Measurements from ENCODE around the gene PRMT9. TPM values are rescaled to one million over a fixed set of nuclear protein-coding genes. Genes with fewer than 3 reads are reported as not detected.

The PRMT9 gene
- total RNA-seq, 2 donors from 2014 or later, result 4.9 to 6.4 TPM

DNA sequence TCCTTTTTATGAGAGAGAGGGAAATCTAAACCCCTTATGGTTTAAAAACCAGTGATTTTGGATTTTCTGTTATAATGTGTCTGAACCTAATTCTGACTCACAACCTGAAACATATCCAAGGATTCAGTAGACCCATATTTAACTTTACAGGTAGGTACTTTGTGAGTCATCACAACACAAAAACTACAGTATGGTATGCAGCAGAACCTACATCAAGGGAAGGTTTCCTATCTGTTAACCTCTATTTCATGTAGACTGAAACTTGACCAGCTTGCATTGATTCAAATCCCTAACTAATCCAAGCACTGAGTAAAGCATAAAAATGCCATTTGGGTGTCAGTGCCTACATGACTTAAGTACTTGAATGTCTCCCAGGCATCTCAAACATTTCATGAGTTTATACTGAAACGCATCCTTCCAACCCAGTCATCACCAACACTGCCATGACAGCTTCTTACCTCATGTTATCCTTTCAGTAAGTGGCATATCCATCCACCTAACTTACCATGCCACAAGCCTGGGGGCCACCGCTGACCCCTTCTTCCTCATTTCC is 43.6 kb upstream of the PRMT9 start:
- TF ChIP-seq, protein P1, sequence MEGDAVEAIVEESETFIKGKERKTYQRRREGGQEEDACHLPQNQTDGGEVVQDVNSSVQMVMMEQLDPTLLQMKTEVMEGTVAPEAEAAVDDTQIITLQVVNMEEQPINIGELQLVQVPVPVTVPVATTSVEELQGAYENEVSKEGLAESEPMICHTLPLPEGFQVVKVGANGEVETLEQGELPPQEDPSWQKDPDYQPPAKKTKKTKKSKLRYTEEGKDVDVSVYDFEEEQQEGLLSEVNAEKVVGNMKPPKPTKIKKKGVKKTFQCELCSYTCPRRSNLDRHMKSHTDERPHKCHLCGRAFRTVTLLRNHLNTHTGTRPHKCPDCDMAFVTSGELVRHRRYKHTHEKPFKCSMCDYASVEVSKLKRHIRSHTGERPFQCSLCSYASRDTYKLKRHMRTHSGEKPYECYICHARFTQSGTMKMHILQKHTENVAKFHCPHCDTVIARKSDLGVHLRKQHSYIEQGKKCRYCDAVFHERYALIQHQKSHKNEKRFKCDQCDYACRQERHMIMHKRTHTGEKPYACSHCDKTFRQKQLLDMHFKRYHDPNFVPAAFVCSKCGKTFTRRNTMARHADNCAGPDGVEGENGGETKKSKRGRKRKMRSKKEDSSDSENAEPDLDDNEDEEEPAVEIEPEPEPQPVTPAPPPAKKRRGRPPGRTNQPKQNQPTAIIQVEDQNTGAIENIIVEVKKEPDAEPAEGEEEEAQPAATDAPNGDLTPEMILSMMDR (IDR thresholded peaks at IDR 0.05), result no peak
- no peak overlapping the region for H3K9ac ChIP-seq (ENCODE audit: low read depth in 2 of 2, low read length in 2 of 2)
- DNase-seq, result no peak
- no peak overlapping the region for H3K27ac ChIP-seq
- no peaks in the 10 kb centered on the region for H3K27me3 ChIP-seq
- no peak overlapping the region for H3K4me3 ChIP-seq
- intact Hi-C loops (cut with DNase I), result no loop called here
- H3K36me3 ChIP-seq, result no peaks in the 10 kb centered on the region
- H3K9me3 ChIP-seq, result no peaks in the 10 kb centered on the region
- no peaks in the 10 kb centered on the region for H3K4me1 ChIP-seq

GRCh38 chr4:147725673-147726072 is 41.7 kb upstream of the PRMT9 start:
- no peaks in the 10 kb centered on the region for H3K9me3 ChIP-seq
- H3K27me3 ChIP-seq, result no peaks in the 10 kb centered on the region
- H3K4me1 ChIP-seq, result no peaks in the 10 kb centered on the region
- no peak overlapping the region for H3K9ac ChIP-seq (ENCODE audit: low read depth in 2 of 2, low read length in 2 of 2)
- H3K4me3 ChIP-seq, result no peak overlapping the region
- no peaks in the 10 kb centered on the region for H3K36me3 ChIP-seq
- no peak overlapping the region for H3K27ac ChIP-seq
- TF ChIP-seq, protein P1 (IDR thresholded peaks at IDR 0.05), result no peak
- no peak for DNase-seq
- intact Hi-C loops (cut with DNase I), result no loop called here

DNA sequence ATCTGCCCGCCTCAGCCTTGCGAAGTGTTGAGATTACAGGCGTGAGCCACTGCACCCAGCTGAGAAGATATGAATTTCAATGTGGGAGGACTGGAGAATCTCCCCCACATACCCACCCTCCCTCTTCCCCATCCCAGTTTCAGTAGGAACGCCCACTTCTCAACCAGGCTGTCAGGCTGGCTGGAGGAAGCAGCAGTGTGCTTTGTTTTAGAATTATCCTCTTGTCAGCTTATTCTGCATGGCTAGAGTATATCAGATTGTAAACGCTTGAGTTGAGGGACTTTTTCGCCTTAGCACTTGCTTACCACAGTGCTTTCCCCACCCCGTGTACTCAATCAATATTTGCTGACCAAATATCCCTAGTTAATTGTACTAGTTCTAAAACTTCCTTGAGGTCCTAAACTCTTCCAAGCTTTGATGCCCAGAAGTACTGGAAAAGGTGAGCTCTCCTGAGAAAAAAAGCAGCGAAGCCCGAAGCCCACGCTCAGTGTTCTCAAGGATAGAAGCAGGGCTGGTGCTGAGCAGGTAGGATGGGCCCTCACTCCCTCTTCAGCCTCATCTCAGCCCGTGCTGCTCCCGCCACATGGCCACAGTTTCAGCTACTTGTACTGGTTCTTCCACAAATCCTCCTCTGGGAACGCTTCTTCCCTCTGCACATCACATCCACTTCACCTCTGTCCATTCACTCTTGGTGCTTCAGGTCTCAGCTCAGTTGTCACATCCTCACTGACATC is 40.7 kb upstream of the PRMT9 start:
- Histone ChIP-seq H3K27ac (no peak overlapping the region), H3K27me3 (no peaks in the 10 kb centered on the region), H3K36me3 (no peaks in the 10 kb centered on the region), H3K9ac (ENCODE audit: low read depth in 2 of 2, low read length in 2 of 2) (no peak overlapping the region), H3K4me1 (no peaks in the 10 kb centered on the region), H3K9me3 (no peaks in the 10 kb centered on the region), H3K4me3 (no peak overlapping the region)
- TF ChIP-seq, protein P1 (IDR thresholded peaks at IDR 0.05), result no peak
- DNase-seq, result no peak
- intact Hi-C loops (cut with DNase I), result no loop called here

- Histone ChIP-seq H3K9me3 (no peaks in the 10 kb centered on the region), H3K27ac (no peak overlapping the region), H3K27me3 (no peaks in the 10 kb centered on the region), H3K4me3 (no peak overlapping the region), H3K4me1 (no peaks in the 10 kb centered on the region), H3K9ac (ENCODE audit: low read depth in 2 of 2, low read length in 2 of 2) (no peak overlapping the region), H3K36me3 (no peaks in the 10 kb centered on the region)
- TF ChIP-seq, protein P1 (IDR thresholded peaks at IDR 0.05), result no peak
- DNase-seq, result peak; percentile 34
- intact Hi-C loops (cut with DNase I), result no loop called here
Observed at GRCh38 chr4:147723326-147723725, 39.4 kb upstream of the PRMT9 start.

- H3K4me1 ChIP-seq, result no peaks in the 10 kb centered on the region
- H3K36me3 ChIP-seq, result no peaks in the 10 kb centered on the region
- H3K27ac ChIP-seq, result no peak overlapping the region
- no peak for DNase-seq
- H3K9ac ChIP-seq (ENCODE audit: low read depth in 2 of 2, low read length in 2 of 2), result no peak overlapping the region
- H3K4me3 ChIP-seq, result no peak overlapping the region
- H3K9me3 ChIP-seq, result no peaks in the 10 kb centered on the region
- H3K27me3 ChIP-seq, result no peaks in the 10 kb centered on the region
- intact Hi-C loops (cut with DNase I), result no loop called here
- TF ChIP-seq, protein P1 (IDR thresholded peaks at IDR 0.05), result no peak
Observed at GRCh38 chr4:147717878-147718277, 33.9 kb upstream of the PRMT9 start.
